ELR (cell line): Measurements from ENCODE around the gene METTL24.

ENCODE experiments used
- DNase-seq: peaks from one replicate; pipeline ENCODE4 v3.0.0-alpha.2; 2015; ENCODE audit warnings: low read depth

Gene METTL24

GRCh38 chr6:110357664-110358552 lies at the start of gene METTL24:
Gene METTL24, minus strand, starts transcription at chr6:110358349. Its CDS starts 77 bp downstream, at chr6:110358272.
- DNase-seq = peak; percentile 2

- DNase-seq = no peak
Measured at GRCh38 chr6:110404607-110405006, 46.5 kb upstream of the METTL24 start.

DNA sequence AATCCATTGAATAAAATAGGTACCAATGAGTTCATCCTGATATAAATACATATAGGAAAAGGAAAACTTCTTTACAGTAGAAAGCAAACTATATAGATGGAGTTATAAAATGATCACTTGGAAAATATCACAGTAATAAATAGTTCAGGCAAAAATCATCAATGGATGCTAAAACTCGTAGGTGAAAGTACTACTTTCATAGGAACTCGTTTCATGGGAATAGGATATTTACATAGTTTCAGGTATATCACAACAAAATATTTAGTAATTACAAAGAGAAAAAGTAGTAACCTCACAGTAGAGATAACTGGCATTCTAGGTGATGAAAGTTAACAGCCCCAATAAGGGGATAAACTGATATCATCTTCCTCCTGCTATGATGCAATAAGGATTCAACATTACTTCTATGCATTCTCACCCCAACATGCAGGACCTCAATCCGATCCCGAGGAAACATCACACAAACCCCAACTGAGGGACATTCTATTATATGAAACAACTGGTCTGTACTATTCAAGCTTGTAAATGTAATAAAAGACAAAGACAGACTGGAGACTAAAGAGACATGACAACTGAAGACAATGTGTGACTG lies 43.5 kb upstream of the METTL24 start:
- no peak for DNase-seq

DNA sequence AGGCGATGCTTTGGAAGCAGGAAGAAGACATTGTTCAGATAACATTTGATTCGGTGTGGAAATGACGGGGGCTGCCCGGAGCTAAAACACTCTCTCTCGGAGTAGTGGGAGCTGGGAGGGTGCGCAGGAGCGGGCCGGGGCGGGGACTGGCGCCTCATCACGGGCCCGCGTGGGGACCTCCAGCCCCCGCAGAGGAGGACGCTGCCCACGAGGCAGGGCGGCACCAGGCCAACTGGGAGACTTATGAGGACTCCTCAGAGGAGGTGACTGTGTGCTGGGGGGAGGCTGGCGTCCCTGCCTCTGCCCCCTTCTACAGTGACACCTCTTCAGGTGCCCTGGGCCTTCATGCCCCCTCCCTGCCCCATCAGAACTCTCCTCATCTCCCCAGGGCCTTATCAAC lies 42.1 kb upstream of the METTL24 start:
- no peak for DNase-seq

GRCh38 chr6:110399219-110400071 lies 41.3 kb upstream of the METTL24 start:
- no peak for DNase-seq

- DNase-seq = peak; percentile 75
Measured at GRCh38 chr6:110398778-110399177, 40.6 kb upstream of the METTL24 start.

- DNase-seq = no peak
Measured at GRCh38 chr6:110395221-110395620, 37.1 kb upstream of the METTL24 start.

GRCh38 chr6:110394409-110394808 lies 36.3 kb upstream of the METTL24 start:
- DNase-seq = no peak

DNA sequence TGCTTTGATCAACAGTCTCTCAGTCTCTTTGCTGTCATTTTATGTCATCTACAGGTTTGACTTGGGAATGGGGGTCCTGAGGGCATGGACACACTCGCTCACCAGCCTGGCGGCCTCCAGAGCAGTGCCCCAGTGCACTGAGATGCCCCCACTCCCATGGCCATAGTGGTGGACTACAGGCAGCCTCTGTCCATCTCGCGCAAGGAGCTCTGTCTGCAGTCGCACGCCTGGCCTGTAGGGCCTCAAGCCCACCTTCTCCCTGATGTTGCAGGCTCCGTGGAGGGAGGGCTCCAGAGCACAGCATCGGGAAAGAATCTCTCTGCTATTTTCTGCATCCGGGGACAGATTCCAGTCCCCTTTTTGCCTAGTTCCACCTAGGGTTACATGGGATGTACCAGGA lies 34.6 kb upstream of the METTL24 start:
- DNase-seq = no peak

DNA sequence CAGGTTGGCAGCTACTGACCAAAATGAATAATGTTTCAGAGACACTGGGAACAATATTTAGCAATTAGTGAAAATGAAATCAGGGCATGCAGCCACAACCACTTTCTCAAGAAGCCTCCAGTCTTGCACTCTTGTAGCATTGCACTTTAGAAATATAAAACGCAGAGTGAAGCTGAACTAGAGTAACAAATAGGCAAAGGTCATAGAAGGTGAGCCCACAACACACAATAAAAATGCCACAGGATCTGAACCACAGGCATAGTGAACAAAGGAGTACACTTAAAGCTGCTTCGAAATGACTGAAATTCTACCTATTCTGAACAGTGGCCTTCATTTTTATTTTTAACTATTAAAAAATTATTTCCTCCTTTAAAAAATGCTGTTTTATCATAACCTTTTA lies 32.3 kb upstream of the METTL24 start:
- no peak for DNase-seq

DNA sequence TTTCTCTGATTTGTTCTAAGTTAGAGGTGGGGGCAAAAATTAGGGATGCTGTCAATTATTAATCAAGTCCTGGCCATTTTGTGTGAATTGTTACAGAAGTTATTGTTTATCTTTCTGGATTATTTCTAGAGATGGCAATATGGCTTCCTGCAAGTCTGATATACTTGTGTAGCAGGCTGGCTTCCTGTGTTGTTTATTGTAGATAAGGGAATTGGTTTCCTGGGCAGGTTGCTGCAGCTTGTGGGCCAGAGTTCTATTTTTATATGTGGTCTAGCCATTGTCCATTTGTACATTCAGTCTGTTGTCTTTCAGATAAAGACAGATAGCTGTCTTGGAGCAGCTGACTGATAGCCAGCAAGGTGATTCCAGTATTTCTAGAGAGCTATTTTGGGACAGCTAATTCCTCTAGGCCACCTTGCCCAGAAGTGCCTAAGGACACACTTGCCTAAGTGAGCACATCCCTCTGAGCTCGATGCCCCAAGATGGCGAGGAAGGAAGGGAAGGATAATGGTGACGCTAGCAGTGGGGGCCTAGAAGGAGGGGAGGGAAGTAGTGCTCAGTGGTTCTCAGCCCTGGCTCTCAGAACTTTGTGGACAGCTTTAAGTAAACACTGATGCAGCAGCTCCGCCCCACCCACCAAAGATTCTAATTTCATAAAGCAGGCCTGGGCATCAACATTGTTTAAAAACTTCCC lies 31.7 kb upstream of the METTL24 start:
- no peak for DNase-seq

DNA sequence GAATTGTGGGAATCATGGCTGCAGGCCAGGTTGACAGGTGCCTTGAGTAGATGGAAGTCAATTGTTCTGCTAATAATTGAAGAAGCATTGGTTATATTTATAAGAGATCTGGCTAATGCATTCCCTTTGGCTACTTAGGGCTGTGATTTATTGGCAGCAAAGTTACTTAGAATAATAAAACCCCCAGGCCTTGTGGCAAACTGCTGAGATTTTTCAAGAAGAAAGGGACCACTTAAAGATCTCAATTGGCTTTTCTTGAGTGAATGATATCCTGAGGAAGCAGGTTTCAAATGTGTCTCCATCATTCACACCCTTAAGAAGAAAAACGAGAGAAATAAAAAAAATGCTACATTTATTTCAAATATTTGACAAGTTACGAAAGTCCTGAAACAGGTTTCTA lies 29.8 kb upstream of the METTL24 start:
- DNase-seq = no peak

DNA sequence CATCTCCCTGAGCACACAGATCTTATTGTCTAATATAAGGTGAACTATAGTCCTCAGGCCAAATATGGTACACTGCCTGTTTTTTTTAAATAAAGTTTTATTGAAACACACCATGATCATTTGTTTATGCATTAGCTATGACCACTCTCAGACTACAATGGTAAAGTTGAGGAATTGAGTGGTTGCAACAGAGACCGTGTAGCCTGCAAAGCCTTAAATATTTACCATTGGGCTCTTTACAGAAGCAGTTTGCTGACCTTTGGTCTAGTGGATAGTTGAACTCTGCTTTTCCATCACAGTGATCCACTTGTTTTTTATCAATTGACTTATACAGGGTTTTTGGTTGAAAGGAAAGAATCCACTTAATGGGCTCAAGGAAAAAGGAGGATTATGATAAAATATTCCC lies 27.3 kb upstream of the METTL24 start:
- DNase-seq = no peak

GRCh38 chr6:110378552-110378951 lies 20.4 kb upstream of the METTL24 start:
- DNase-seq = no peak

GRCh38 chr6:110369066-110369465 lies 10.9 kb upstream of the METTL24 start:
- no peak for DNase-seq

- DNase-seq = no peak
Measured at GRCh38 chr6:110368284-110368683, 10.1 kb upstream of the METTL24 start.

DNA sequence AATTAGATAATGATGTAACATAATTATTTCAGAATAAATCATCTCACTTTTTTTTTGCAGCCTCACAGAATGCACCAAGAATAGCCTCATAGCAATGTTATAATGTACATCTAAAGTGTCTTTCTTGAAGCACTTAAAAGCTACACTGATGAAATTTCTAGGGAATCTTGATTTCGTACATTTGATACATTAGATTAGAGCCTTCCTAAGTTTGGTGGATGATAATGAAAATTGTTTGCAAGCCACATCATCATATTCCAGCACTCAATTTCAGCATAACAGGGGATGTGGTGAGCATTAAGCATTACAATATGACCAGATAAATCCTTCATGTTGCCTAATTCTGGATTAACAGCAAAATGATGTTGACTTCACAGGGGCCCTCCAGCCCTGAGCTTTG lies 9.7 kb upstream of the METTL24 start:
- no peak for DNase-seq

DNA sequence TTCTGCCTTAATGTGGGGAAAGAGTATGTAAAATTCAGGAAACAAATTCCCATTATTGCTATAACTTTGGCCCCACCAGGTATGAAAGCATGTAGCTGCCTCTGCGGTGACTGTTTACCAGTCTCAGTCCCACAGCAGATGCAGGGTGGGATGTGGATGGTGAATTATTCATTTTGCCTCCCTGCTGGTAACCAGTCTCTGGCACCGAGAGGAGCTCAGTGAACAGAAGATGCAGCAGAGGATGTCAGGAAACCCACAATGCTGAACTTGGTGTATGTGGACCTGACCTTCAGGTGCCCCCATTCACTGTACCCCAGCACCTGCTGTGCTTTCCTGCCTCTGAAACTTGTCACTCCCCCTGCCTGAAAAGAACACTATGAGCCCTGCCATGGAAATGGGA lies 8.8 kb upstream of the METTL24 start:
- no peak for DNase-seq

DNA sequence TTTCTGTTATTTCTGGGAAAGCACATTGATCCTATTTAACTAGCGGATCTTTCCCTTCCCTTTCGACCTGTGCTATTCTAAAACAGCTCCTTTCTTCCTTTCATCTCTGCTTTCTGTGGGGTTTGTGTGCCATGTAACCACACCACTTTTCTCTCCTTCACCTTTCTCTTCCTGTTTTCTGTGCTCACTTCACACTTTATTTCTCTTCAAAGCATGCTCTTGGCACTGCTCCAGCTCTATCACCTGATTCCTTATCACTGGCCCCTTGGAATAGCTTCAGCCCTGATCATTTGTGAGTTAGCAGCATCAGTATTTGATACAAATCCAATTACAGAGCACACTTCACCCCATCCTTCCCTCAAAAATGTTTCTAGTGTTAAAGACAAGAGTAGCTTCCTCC lies 8.1 kb upstream of the METTL24 start:
- no peak for DNase-seq

- DNase-seq = no peak
Measured at GRCh38 chr6:110364364-110365105, 6.4 kb upstream of the METTL24 start.

GRCh38 chr6:110363748-110364147 lies 5.6 kb upstream of the METTL24 start:
- no peak for DNase-seq
